ENCODE data around the gene GSTT2B.
"Not testable (repeated sequence)": the region's sequence is repeated elsewhere in the genome, so short reads cannot be mapped to it uniquely, and the experiment has no call there.

The GSTT2B gene, protein sequence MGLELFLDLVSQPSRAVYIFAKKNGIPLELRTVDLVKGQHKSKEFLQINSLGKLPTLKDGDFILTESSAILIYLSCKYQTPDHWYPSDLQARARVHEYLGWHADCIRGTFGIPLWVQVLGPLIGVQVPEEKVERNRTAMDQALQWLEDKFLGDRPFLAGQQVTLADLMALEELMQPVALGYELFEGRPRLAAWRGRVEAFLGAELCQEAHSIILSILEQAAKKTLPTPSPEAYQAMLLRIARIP

GRCh38 chr22:23961084-23961771 is at the start of gene GSTT2B:
Gene GSTT2B (minus strand): TSS chr22:23961195. CDS start chr22:23961131, 64 bp downstream.
- in situ Hi-C loops (cut with MboI; ENCODE audit: low pct_unique_long_range_greater_than_20kb, low sequenced_read_pairs, unreplicated experiment); DNase-seq (ENCODE audit: low spot score): not testable (repeated sequence)

GRCh38 chr22:24010018-24010391 is 49.0 kb upstream of the GSTT2B start:
- in situ Hi-C loops (cut with MboI; ENCODE audit: low pct_unique_long_range_greater_than_20kb, low sequenced_read_pairs, unreplicated experiment) = no loop called here
- no peak for TF ChIP-seq CTCF (IDR thresholded peaks at IDR 0.05; ENCODE audit: extremely low read depth, insufficient read depth, missing control alignments)
- DNase-seq (ENCODE audit: low spot score) = no peak

GRCh38 chr22:24009227-24010017 is 48.4 kb upstream of the GSTT2B start:
- in situ Hi-C loops (cut with MboI; ENCODE audit: low pct_unique_long_range_greater_than_20kb, low sequenced_read_pairs, unreplicated experiment) = no loop called here
- TF ChIP-seq CTCF (IDR thresholded peaks at IDR 0.05; ENCODE audit: extremely low read depth, insufficient read depth, missing control alignments) = no peak
- no peak for DNase-seq (ENCODE audit: low spot score)

- no peak for DNase-seq (ENCODE audit: low spot score)
- TF ChIP-seq CTCF (IDR thresholded peaks at IDR 0.05; ENCODE audit: extremely low read depth, insufficient read depth, missing control alignments) = no peak
- in situ Hi-C loops (cut with MboI; ENCODE audit: low pct_unique_long_range_greater_than_20kb, low sequenced_read_pairs, unreplicated experiment) = no loop called here
Observed at GRCh38 chr22:24008381-24009226, 47.6 kb upstream of the GSTT2B start.

GRCh38 chr22:24008022-24008283 is 47.0 kb upstream of the GSTT2B start:
- in situ Hi-C loops (cut with MboI; ENCODE audit: low pct_unique_long_range_greater_than_20kb, low sequenced_read_pairs, unreplicated experiment) = no loop called here
- no peak for TF ChIP-seq CTCF (IDR thresholded peaks at IDR 0.05; ENCODE audit: extremely low read depth, insufficient read depth, missing control alignments)
- DNase-seq (ENCODE audit: low spot score) = no peak

- TF ChIP-seq CTCF (IDR thresholded peaks at IDR 0.05; ENCODE audit: extremely low read depth, insufficient read depth, missing control alignments) = no peak
- in situ Hi-C loops (cut with MboI; ENCODE audit: low pct_unique_long_range_greater_than_20kb, low sequenced_read_pairs, unreplicated experiment) = no loop called here
- peak; percentile 18 for DNase-seq (ENCODE audit: low spot score)
Observed at GRCh38 chr22:24007253-24008021, 46.4 kb upstream of the GSTT2B start.
